ENCODE data around the gene HPCAL1.

HPCAL1 gene

GRCh38 chr2:10274983-10275802, 27.5 kb upstream of the HPCAL1 start:
- Mint-ChIP-seq H3K4me3 (no peak overlapping the region), H3K36me3 (ENCODE audit: low read depth) (no peaks in the 10 kb centered on the region), H3K4me1 (ENCODE audit: low read depth) (peaks cover 64% of the 10 kb centered on the region), H3K27me3 (no peaks in the 10 kb centered on the region), H3K27ac (no peak overlapping the region), H3K9me3 (no peaks in the 10 kb centered on the region)
- intact Hi-C loops (cut with micrococcal nuclease), result no loop called here

- Mint-ChIP-seq H3K27ac (peak overlapping the region; percentile 92), H3K4me1 (ENCODE audit: low read depth) (peaks cover 56% of the 10 kb centered on the region), H3K4me3 (no peak overlapping the region), H3K9me3 (no peaks in the 10 kb centered on the region), H3K27me3 (no peaks in the 10 kb centered on the region), H3K36me3 (ENCODE audit: low read depth) (no peaks in the 10 kb centered on the region)
- intact Hi-C loops (cut with micrococcal nuclease), result no loop called here
These were observed 26.0 kb upstream of the HPCAL1 start for GRCh38 chr2:10276481-10277292.

- intact Hi-C loops (cut with micrococcal nuclease), result loop anchor here (1.0 to 2.0 kb wide), 2 partner anchors 25 to 55 kb away; partner anchors contain the start of gene HPCAL1
- Mint-ChIP-seq H3K4me3 (peak overlapping the region; percentile 30), H3K27ac (peak overlapping the region; percentile 92), H3K9me3 (no peaks in the 10 kb centered on the region), H3K4me1 (ENCODE audit: low read depth) (peaks cover 56% of the 10 kb centered on the region), H3K36me3 (ENCODE audit: low read depth) (no peaks in the 10 kb centered on the region), H3K27me3 (no peaks in the 10 kb centered on the region)
These were observed 25.2 kb upstream of the HPCAL1 start for GRCh38 chr2:10277293-10278028.

- peaks cover 63% of the 10 kb centered on the region for H3K4me1 Mint-ChIP-seq (ENCODE audit: low read depth)
- no peaks in the 10 kb centered on the region for H3K9me3 Mint-ChIP-seq
- no peaks in the 10 kb centered on the region for H3K36me3 Mint-ChIP-seq (ENCODE audit: low read depth)
- H3K27me3 Mint-ChIP-seq, result no peaks in the 10 kb centered on the region
- H3K27ac Mint-ChIP-seq, result peak overlapping the region; percentile 92
- peak overlapping the region; percentile 51 for H3K4me3 Mint-ChIP-seq
- intact Hi-C loops (cut with micrococcal nuclease), result loop anchor here (1.0 to 2.0 kb wide), 2 partner anchors 24 to 55 kb away; partner anchors contain the start of gene HPCAL1
These were observed 24.5 kb upstream of the HPCAL1 start for GRCh38 chr2:10278029-10278762.

GRCh38 chr2:10278763-10279471, 23.8 kb upstream of the HPCAL1 start:
- H3K27ac Mint-ChIP-seq, result peak overlapping the region; percentile 92
- no peaks in the 10 kb centered on the region for H3K36me3 Mint-ChIP-seq (ENCODE audit: low read depth)
- no peaks in the 10 kb centered on the region for H3K9me3 Mint-ChIP-seq
- peak overlapping the region; percentile 51 for H3K4me3 Mint-ChIP-seq
- intact Hi-C loops (cut with micrococcal nuclease), result loop anchor here (1.0 to 2.0 kb wide), 2 partner anchors 23 to 54 kb away; partner anchors contain the start of gene HPCAL1
- H3K4me1 Mint-ChIP-seq (ENCODE audit: low read depth), result peaks cover 70% of the 10 kb centered on the region
- no peaks in the 10 kb centered on the region for H3K27me3 Mint-ChIP-seq

- peak overlapping the region; percentile 92 for H3K27ac Mint-ChIP-seq
- H3K27me3 Mint-ChIP-seq, result no peaks in the 10 kb centered on the region
- H3K4me1 Mint-ChIP-seq (ENCODE audit: low read depth), result peaks cover 76% of the 10 kb centered on the region
- H3K9me3 Mint-ChIP-seq, result no peaks in the 10 kb centered on the region
- intact Hi-C loops (cut with micrococcal nuclease), result loop anchor here (2.0 kb wide), 1 partner anchor 53 kb away; no protein-coding TSS in a partner anchor
- H3K36me3 Mint-ChIP-seq (ENCODE audit: low read depth), result no peaks in the 10 kb centered on the region
- H3K4me3 Mint-ChIP-seq, result no peak overlapping the region
These were observed 23.2 kb upstream of the HPCAL1 start for GRCh38 chr2:10279472-10279870.

GRCh38 chr2:10279946-10280463, 22.7 kb upstream of the HPCAL1 start:
- no peak overlapping the region for H3K4me3 Mint-ChIP-seq
- peaks cover 81% of the 10 kb centered on the region for H3K4me1 Mint-ChIP-seq (ENCODE audit: low read depth)
- no peaks in the 10 kb centered on the region for H3K9me3 Mint-ChIP-seq
- H3K27ac Mint-ChIP-seq, result peak overlapping the region; percentile 92
- intact Hi-C loops (cut with micrococcal nuclease), result loop anchor here (2.0 kb wide), 1 partner anchor 53 kb away; no protein-coding TSS in a partner anchor
- H3K36me3 Mint-ChIP-seq (ENCODE audit: low read depth), result no peaks in the 10 kb centered on the region
- H3K27me3 Mint-ChIP-seq, result no peaks in the 10 kb centered on the region

- H3K9me3 Mint-ChIP-seq, result no peaks in the 10 kb centered on the region
- peaks cover 92% of the 10 kb centered on the region for H3K4me1 Mint-ChIP-seq (ENCODE audit: low read depth)
- H3K36me3 Mint-ChIP-seq (ENCODE audit: low read depth), result no peaks in the 10 kb centered on the region
These were observed 20.8 kb upstream of the HPCAL1 start for GRCh38 chr2:10281891-10282290.

GRCh38 chr2:10282611-10283105, 20.0 kb upstream of the HPCAL1 start:
- intact Hi-C loops (cut with micrococcal nuclease), result no loop called here
- H3K27ac Mint-ChIP-seq, result peak overlapping the region; percentile 92

More at GRCh38 chr2:10281891-10282290, 20.8 kb upstream of the HPCAL1 start:
- Mint-ChIP-seq H3K4me3 (no peak overlapping the region), H3K27ac (peak overlapping the region; percentile 92), H3K27me3 (no peaks in the 10 kb centered on the region)
- intact Hi-C loops (cut with micrococcal nuclease), result no loop called here

GRCh38 chr2:10283106-10284062, 19.3 kb upstream of the HPCAL1 start:
- intact Hi-C loops (cut with micrococcal nuclease), result no loop called here
- Mint-ChIP-seq H3K9me3 (no peaks in the 10 kb centered on the region), H3K27ac (peak overlapping the region; percentile 92), H3K27me3 (no peaks in the 10 kb centered on the region), H3K4me3 (peak overlapping the region; percentile 18), H3K4me1 (ENCODE audit: low read depth) (peaks cover 91% of the 10 kb centered on the region), H3K36me3 (ENCODE audit: low read depth) (no peaks in the 10 kb centered on the region)

More at GRCh38 chr2:10282611-10283105, 20.0 kb upstream of the HPCAL1 start:
- H3K36me3 Mint-ChIP-seq (ENCODE audit: low read depth), result no peaks in the 10 kb centered on the region
- peak overlapping the region; percentile 18 for H3K4me3 Mint-ChIP-seq
- no peaks in the 10 kb centered on the region for H3K27me3 Mint-ChIP-seq
- peaks cover 91% of the 10 kb centered on the region for H3K4me1 Mint-ChIP-seq (ENCODE audit: low read depth)
- H3K9me3 Mint-ChIP-seq, result no peaks in the 10 kb centered on the region

- no peaks in the 10 kb centered on the region for H3K27me3 Mint-ChIP-seq
- intact Hi-C loops (cut with micrococcal nuclease), result no loop called here
- H3K9me3 Mint-ChIP-seq, result no peaks in the 10 kb centered on the region
- no peaks in the 10 kb centered on the region for H3K36me3 Mint-ChIP-seq (ENCODE audit: low read depth)
- H3K4me3 Mint-ChIP-seq, result no peak overlapping the region
- H3K4me1 Mint-ChIP-seq (ENCODE audit: low read depth), result peaks cover 91% of the 10 kb centered on the region
- H3K27ac Mint-ChIP-seq, result peak overlapping the region; percentile 92
These were observed 18.4 kb upstream of the HPCAL1 start for GRCh38 chr2:10284108-10284870.

Data from dendritic cell treated with granulocyte-macrophage colony-stimulating factor and Interleukin-4, amounts not matched to agents 40 ng/mL and 50 ng/mL, for 4 days (primary cell).